ENCODE results near the gene SHANK2.

DNA sequence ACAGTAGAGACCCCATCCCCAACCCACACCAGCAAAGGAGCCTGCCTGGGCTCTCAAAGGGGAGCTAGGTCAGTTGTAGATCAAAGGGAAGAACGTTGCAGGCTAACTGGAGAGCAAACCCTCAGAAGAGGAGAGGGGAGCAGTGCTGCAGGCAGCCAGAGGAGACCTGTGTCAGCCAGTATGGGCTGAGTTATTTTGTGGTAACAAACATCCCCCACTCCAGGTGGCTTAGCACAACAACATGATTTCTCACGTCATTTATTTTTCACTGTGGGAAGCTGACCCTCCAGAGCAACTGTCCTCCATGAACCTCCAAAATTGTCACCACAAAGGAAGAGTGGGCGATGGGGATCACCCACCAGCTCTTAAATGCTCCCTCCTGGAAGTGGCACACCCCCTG lies 19.8 kb upstream of the SHANK2 start:
- TF ChIP-seq, protein P1, sequence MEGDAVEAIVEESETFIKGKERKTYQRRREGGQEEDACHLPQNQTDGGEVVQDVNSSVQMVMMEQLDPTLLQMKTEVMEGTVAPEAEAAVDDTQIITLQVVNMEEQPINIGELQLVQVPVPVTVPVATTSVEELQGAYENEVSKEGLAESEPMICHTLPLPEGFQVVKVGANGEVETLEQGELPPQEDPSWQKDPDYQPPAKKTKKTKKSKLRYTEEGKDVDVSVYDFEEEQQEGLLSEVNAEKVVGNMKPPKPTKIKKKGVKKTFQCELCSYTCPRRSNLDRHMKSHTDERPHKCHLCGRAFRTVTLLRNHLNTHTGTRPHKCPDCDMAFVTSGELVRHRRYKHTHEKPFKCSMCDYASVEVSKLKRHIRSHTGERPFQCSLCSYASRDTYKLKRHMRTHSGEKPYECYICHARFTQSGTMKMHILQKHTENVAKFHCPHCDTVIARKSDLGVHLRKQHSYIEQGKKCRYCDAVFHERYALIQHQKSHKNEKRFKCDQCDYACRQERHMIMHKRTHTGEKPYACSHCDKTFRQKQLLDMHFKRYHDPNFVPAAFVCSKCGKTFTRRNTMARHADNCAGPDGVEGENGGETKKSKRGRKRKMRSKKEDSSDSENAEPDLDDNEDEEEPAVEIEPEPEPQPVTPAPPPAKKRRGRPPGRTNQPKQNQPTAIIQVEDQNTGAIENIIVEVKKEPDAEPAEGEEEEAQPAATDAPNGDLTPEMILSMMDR (IDR thresholded peaks at IDR 0.05) = no peak
- no peak for TF ChIP-seq EP300 (IDR thresholded peaks at IDR 0.05)
- TF ChIP-seq POLR2AphosphoS5 (IDR thresholded peaks at IDR 0.05) = no peak
